HEK293T (cell line): ENCODE measurements around the gene CDYL2.

Experiments
- CTBP1 ChIP-seq: fragments of 450-650 bp; IDR thresholded peaks from 2 replicates; pipeline ENCODE4 v1.6.1; 2016; ENCODE audit warnings: borderline replicate concordance
- ELF4 ChIP-seq: fragments of 450-650 bp; IDR thresholded peaks from 2 replicates; pipeline ENCODE4 v1.6.1; 2017; ENCODE audit warnings: antibody characterized with exemption
- FOXA1 ChIP-seq: fragments of 450-650 bp; IDR thresholded peaks from 2 replicates; pipeline ENCODE4 v1.6.1; 2016; ENCODE audit warnings: mild to moderate bottlenecking
- FOXK2 ChIP-seq: fragments of 450-650 bp; IDR thresholded peaks from 2 replicates; pipeline ENCODE4 v1.6.1; 2016; ENCODE audit warnings: mild to moderate bottlenecking
- FOXM1 ChIP-seq: fragments of 450-650 bp; IDR thresholded peaks from 2 replicates; pipeline ENCODE4 v1.6.1; 2017; ENCODE audit warnings: mild to moderate bottlenecking, borderline replicate concordance
- HDGF ChIP-seq: fragments of 450-650 bp; IDR thresholded peaks from 2 replicates; pipeline ENCODE4 v1.6.1; 2017; ENCODE audit warnings: antibody characterized with exemption, borderline replicate concordance
- LEF1 ChIP-seq: fragments of 450-650 bp; IDR thresholded peaks from 2 replicates; pipeline ENCODE4 v1.6.1; 2017; ENCODE audit warnings: mild to moderate bottlenecking, borderline replicate concordance
- SP1 ChIP-seq: fragments of 450-650 bp; IDR thresholded peaks from 2 replicates; pipeline ENCODE4 v1.6.1; 2017
- SUZ12 ChIP-seq: fragments of 450-650 bp; IDR thresholded peaks from 2 replicates; pipeline ENCODE4 v1.6.1; 2016; ENCODE audit warnings: mild to moderate bottlenecking
- ZNF384 ChIP-seq: fragments of 450-650 bp; IDR thresholded peaks from 2 replicates; pipeline ENCODE4 v1.6.1; 2016
- TF ChIP-seq, protein P1 (sequence below): fragments of 450-650 bp; IDR thresholded peaks from 2 replicates; pipeline ENCODE4 v1.6.1; 2016

DNA sequence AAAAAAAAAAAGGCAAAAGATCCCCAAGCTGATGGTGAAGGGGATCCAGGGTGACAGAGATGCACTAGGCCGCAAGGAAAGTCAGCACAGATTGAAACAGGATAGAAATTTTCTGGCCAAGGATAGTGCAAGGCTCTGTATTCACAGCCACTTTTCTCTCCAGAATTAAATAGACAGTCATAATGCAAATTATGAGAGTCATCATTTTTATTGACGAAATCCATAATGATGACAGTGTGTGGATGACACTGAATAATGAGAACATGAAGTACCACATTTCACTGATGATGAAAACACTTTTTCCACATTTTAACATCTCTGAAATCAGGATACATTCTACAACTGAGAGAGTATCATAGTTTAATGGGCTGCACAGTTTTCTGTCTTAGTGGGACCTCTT is 72.5 kb downstream of the CDYL2 start:
- TF ChIP-seq CTBP1 (no peak), ZNF384 (no peak), ELF4 (no peak), SUZ12 (no peak), FOXA1 (no peak), FOXM1 (no peak), SP1 (no peak), LEF1 (no peak), HDGF (no peak), FOXK2 (no peak)
- TF ChIP-seq, protein P1, sequence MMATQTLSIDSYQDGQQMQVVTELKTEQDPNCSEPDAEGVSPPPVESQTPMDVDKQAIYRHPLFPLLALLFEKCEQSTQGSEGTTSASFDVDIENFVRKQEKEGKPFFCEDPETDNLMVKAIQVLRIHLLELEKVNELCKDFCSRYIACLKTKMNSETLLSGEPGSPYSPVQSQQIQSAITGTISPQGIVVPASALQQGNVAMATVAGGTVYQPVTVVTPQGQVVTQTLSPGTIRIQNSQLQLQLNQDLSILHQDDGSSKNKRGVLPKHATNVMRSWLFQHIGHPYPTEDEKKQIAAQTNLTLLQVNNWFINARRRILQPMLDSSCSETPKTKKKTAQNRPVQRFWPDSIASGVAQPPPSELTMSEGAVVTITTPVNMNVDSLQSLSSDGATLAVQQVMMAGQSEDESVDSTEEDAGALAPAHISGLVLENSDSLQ, result no peak
